ENCODE measurements around the gene PKNOX2.

PKNOX2 gene

DNA sequence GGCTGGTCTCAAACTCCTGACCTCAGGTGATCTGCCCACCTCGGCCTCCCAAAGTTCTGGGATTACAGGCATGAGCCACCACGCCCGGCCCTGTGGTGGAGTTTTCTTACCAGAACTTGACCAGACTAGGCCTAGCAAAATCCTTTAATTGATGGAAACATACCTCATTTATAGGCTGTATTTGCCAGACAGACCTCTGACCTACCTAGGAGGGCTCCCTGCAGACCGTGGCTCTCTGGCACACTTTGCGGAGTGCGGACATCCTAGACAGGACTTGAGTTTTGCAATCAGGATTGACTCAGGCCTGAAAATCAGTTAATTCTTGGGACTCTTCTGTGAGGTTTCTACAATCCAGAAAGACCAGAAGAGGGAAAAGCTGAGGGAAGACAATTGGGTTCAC is 278.4 kb downstream of the PKNOX2 start:
- Histone ChIP-seq H3K36me3 (ENCODE audit: insufficient read depth, low read length) (peaks cover 7% of the 10 kb centered on the region), H3K9ac (ENCODE audit: low read depth, low read length) (no peak overlapping the region), H3K4me1 (ENCODE audit: insufficient read depth, low read length) (peaks cover 41% of the 10 kb centered on the region), H3K27me3 (ENCODE audit: insufficient read depth, low read length) (no peaks in the 10 kb centered on the region), H3K4me3 (ENCODE audit: low read length) (no peak overlapping the region), H3K27ac (ENCODE audit: low read depth, low read length) (peak overlapping the region; percentile 82), H3K9me3 (ENCODE audit: insufficient read depth, low read depth, low read length) (no peaks in the 10 kb centered on the region)
- WGBS: 91% methylated on average over 6 of the region's 6 CpGs

DNA sequence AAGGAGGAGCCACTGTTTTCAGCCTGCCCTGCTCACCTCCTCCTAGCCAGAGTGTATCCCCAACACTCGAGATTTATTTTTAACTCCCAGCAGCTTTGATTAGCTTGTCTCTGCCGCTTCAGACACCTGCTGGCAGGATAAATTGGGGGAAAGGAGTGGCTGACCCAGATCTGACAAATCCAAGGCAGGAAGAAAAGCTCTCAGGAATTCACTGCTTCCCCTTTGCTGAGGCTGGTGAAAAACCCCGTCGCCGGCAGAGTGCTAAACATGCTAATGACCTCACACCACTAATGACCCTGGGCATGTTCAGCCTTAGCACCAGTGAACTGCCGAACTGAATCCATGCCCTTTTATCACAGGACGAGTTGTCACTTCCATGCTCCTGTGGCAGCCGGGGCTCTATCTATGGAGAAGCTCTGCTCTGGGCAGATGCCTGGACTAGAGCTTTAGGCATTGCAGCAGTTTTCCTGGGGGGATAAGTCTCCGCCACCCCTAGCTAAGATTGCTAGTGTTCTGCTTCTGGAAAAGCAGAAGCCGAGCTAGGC is 279.3 kb downstream of the PKNOX2 start:
- peak overlapping the region; percentile 59 for H3K9ac ChIP-seq (ENCODE audit: low read depth, low read length)
- no peaks in the 10 kb centered on the region for H3K9me3 ChIP-seq (ENCODE audit: insufficient read depth, low read depth, low read length)
- H3K27ac ChIP-seq (ENCODE audit: low read depth, low read length): peak overlapping the region; percentile 82
- H3K4me3 ChIP-seq (ENCODE audit: low read length): peak overlapping the region; percentile 9
- H3K4me1 ChIP-seq (ENCODE audit: insufficient read depth, low read length): peaks cover 41% of the 10 kb centered on the region
- 15% methylated on average over 10 of the region's 10 CpGs for WGBS
- H3K27me3 ChIP-seq (ENCODE audit: insufficient read depth, low read length): no peaks in the 10 kb centered on the region
- peaks cover 7% of the 10 kb centered on the region for H3K36me3 ChIP-seq (ENCODE audit: insufficient read depth, low read length)

DNA sequence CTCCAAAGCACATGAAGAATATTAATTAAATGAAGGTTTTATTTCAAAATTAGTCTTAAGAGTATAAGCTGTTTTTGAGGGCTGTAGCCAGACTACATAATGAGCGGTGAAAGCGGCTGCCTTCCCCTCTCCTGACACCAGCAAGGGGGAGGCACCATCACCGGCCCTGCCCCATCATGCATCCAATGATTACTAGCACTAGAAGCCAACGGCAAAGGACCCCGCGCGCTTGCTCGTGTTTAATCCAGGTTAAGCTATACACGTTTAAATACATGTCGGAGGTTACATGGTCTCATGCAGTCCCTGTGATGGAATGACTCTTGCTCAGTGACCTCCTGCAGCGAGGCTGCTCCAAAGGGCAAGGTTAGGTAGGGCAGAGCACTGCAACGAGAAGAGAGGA is 281.2 kb downstream of the PKNOX2 start:
- no peaks in the 10 kb centered on the region for H3K27me3 ChIP-seq (ENCODE audit: insufficient read depth, low read length)
- no peaks in the 10 kb centered on the region for H3K9me3 ChIP-seq (ENCODE audit: insufficient read depth, low read depth, low read length)
- no peak overlapping the region for H3K27ac ChIP-seq (ENCODE audit: low read depth, low read length)
- H3K4me3 ChIP-seq (ENCODE audit: low read length): no peak overlapping the region
- peaks cover 41% of the 10 kb centered on the region for H3K4me1 ChIP-seq (ENCODE audit: insufficient read depth, low read length)
- 94% methylated on average over 12 of the region's 12 CpGs for WGBS
- peaks cover 7% of the 10 kb centered on the region for H3K36me3 ChIP-seq (ENCODE audit: insufficient read depth, low read length)
- H3K9ac ChIP-seq (ENCODE audit: low read depth, low read length): no peak overlapping the region

DNA sequence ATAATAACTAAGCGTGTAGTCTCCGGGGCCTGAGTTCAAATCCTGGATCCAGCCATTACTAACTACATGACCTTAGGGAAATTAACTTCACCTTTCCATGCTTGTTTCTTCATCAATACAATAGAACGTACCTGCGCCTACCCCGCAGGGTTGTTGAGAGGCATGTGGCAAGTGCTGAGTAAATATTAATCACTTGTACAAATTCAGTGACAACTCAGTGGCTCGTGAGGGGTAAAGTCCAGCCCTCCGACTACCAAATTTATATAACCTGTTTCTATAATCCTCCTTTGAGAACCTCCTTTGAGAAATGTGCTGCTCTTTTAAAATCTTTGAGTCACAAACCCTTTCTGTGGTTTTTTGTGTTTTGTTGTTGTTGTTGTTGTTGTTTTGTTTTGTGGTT is 281.7 kb downstream of the PKNOX2 start:
- over 99% methylated on average over 7 of the region's 7 CpGs for WGBS
- Histone ChIP-seq H3K27me3 (ENCODE audit: insufficient read depth, low read length) (no peaks in the 10 kb centered on the region), H3K4me1 (ENCODE audit: insufficient read depth, low read length) (peaks cover 40% of the 10 kb centered on the region), H3K36me3 (ENCODE audit: insufficient read depth, low read length) (peaks cover 7% of the 10 kb centered on the region), H3K9me3 (ENCODE audit: insufficient read depth, low read depth, low read length) (no peaks in the 10 kb centered on the region), H3K9ac (ENCODE audit: low read depth, low read length) (no peak overlapping the region), H3K27ac (ENCODE audit: low read depth, low read length) (no peak overlapping the region), H3K4me3 (ENCODE audit: low read length) (no peak overlapping the region)

DNA sequence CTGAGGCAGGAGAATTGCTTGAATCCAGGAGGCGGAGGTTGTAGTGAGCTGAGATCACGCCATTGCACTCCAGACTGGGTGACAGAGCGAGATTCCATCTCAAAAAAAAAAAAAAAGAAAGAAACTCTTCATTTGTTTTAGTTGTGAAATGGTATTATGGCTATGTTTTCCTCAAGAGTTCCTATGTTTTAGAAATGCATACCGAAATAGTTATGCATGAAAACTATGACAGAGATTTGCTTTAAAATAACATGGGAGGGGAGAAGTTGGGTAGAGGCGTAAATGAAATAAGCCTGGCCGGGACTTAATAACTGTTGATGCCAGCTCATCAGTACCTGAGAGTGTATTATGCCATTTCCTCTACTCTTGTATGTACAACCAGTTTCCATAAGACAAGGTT is 283.2 kb downstream of the PKNOX2 start:
- H3K4me1 ChIP-seq (ENCODE audit: insufficient read depth, low read length): peaks cover 38% of the 10 kb centered on the region
- no peak overlapping the region for H3K27ac ChIP-seq (ENCODE audit: low read depth, low read length)
- WGBS: 93% methylated on average over 4 of the region's 6 CpGs
- H3K36me3 ChIP-seq (ENCODE audit: insufficient read depth, low read length): peaks cover 9% of the 10 kb centered on the region
- H3K4me3 ChIP-seq (ENCODE audit: low read length): no peak overlapping the region
- H3K9ac ChIP-seq (ENCODE audit: low read depth, low read length): no peak overlapping the region
- no peaks in the 10 kb centered on the region for H3K9me3 ChIP-seq (ENCODE audit: insufficient read depth, low read depth, low read length)
- no peaks in the 10 kb centered on the region for H3K27me3 ChIP-seq (ENCODE audit: insufficient read depth, low read length)

DNA sequence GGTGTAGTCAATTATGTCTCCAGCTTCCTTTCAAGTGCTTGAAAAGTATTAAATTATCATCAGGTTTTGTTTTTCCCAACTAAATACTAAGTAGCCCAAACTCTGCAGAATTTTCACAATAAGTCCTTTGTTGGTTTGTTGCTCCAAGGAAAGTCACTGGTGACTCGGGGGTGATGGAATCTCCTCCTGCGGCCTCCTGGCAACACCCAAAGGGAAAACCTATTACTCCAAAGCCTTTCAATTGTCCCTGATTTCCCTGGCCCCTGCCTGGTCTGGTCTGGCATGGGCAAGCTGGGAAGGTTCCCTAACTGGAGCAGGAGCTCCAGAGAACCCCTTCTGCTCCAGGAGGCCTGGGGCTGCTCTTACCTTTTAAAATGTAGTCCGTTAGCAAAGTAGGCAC is 283.6 kb downstream of the PKNOX2 start:
- no peaks in the 10 kb centered on the region for H3K27me3 ChIP-seq (ENCODE audit: insufficient read depth, low read length)
- 87% methylated on average over 3 of the region's 3 CpGs for WGBS

DNA sequence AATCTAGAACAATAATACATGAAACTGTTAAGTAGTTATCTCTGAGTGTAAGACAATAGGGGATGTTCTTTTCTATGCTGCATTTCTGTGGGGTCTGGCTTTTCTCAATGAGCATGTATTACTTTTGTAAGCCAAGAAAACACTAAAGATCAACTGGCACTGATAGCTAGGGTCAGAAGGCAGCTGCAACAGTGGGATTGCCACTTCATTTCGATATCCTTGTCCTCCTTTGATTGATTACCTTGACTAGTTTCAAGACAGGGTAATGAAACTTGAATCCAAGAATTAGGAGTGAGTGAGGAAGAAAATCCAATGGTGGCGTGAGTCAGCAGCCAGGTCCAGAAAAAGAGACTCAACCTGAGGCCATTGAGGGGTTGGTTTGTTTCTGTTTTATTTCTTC is 285.0 kb downstream of the PKNOX2 start:
- no peak overlapping the region for H3K4me3 ChIP-seq (ENCODE audit: low read length)
- H3K27me3 ChIP-seq (ENCODE audit: insufficient read depth, low read length): no peaks in the 10 kb centered on the region
- H3K36me3 ChIP-seq (ENCODE audit: insufficient read depth, low read length): peaks cover 9% of the 10 kb centered on the region
- peaks cover 21% of the 10 kb centered on the region for H3K4me1 ChIP-seq (ENCODE audit: insufficient read depth, low read length)
- no peak overlapping the region for H3K9ac ChIP-seq (ENCODE audit: low read depth, low read length)
- WGBS: 96% methylated on average over 2 of the region's 2 CpGs
- H3K9me3 ChIP-seq (ENCODE audit: insufficient read depth, low read depth, low read length): no peaks in the 10 kb centered on the region
- no peak overlapping the region for H3K27ac ChIP-seq (ENCODE audit: low read depth, low read length)

More for the DNA sequence above, 283.6 kb downstream of the PKNOX2 start:
- H3K4me1 ChIP-seq (ENCODE audit: insufficient read depth, low read length): peaks cover 35% of the 10 kb centered on the region
- no peak overlapping the region for H3K27ac ChIP-seq (ENCODE audit: low read depth, low read length)
- no peak overlapping the region for H3K9ac ChIP-seq (ENCODE audit: low read depth, low read length)
- peaks cover 9% of the 10 kb centered on the region for H3K36me3 ChIP-seq (ENCODE audit: insufficient read depth, low read length)
- no peak overlapping the region for H3K4me3 ChIP-seq (ENCODE audit: low read length)
- H3K9me3 ChIP-seq (ENCODE audit: insufficient read depth, low read depth, low read length): no peaks in the 10 kb centered on the region

DNA sequence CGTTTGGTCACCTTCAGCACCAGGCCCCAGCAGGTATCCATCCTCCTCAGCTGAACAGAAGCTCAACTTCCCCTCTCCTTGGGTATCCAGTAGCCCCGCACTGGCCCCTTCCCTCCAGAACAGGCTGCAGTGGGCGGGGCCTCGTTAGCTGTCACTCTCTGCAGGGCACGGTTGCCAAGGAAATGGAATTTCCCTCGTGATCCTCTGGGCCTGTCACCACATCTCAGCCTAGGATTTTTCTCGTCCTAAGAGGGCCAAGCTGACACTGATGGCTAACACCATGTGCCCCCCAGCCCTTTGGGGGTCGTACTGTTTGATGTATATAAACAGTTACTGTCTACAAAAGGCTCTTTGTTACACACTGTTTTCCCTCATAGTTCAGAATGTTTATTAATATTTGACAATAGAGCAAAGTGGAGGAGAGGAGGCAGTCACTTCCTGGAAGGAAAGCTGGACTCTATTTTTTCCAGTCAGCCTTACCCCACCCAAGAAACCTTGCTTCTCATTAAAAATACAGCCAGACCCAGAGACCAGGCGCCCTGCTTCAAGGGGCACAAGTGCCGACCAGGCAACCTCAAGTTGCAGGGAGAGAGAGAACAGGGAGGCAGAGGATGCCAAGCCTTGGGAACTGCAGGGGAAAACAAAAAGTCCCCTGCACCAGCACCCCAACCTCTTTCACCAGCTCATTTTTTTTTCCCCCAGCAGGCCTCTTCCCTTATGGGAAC is 287.0 kb downstream of the PKNOX2 start:
- 27% methylated on average over 9 of the region's 10 CpGs for WGBS
- H3K36me3 ChIP-seq (ENCODE audit: insufficient read depth, low read length): peaks cover 6% of the 10 kb centered on the region; the same call in 1 of the 2 replicates
- no peak overlapping the region for H3K4me3 ChIP-seq (ENCODE audit: low read length)
- H3K4me1 ChIP-seq (ENCODE audit: insufficient read depth, low read length): peaks cover 16% of the 10 kb centered on the region
- no peaks in the 10 kb centered on the region for H3K27me3 ChIP-seq (ENCODE audit: insufficient read depth, low read length)
- H3K9me3 ChIP-seq (ENCODE audit: insufficient read depth, low read depth, low read length): no peaks in the 10 kb centered on the region
- H3K9ac ChIP-seq (ENCODE audit: low read depth, low read length): no peak overlapping the region
- peak overlapping the region; percentile 9; the same call in 1 of the 2 replicates for H3K27ac ChIP-seq (ENCODE audit: low read depth, low read length)

DNA sequence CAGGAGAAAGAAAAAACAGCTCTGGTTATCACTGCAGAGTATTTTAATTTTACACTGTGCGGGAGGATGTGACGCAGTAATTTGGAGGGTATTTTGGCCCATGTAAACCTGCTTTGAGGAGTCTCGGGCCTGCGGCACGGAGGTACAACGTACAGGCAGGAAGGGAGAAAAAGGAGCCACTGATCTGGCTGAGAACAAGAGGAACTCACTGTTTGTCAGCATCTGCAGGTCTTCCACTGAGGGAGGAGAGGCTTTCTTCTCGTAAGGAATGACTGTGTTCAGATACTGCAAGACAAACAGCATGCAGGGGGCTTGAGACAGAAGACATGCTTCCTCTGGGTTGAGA is 287.5 kb downstream of the PKNOX2 start:
- no peaks in the 10 kb centered on the region for H3K9me3 ChIP-seq (ENCODE audit: insufficient read depth, low read depth, low read length)
- H3K4me1 ChIP-seq (ENCODE audit: insufficient read depth, low read length): peaks cover 16% of the 10 kb centered on the region
- 91% methylated on average over 7 of the region's 7 CpGs for WGBS
- H3K27me3 ChIP-seq (ENCODE audit: insufficient read depth, low read length): no peaks in the 10 kb centered on the region
- H3K4me3 ChIP-seq (ENCODE audit: low read length): no peak overlapping the region
- peaks cover 6% of the 10 kb centered on the region for H3K36me3 ChIP-seq (ENCODE audit: insufficient read depth, low read length)
- H3K27ac ChIP-seq (ENCODE audit: low read depth, low read length): peak overlapping the region; percentile 9; the same call in 1 of the 2 replicates
- H3K9ac ChIP-seq (ENCODE audit: low read depth, low read length): no peak overlapping the region

DNA sequence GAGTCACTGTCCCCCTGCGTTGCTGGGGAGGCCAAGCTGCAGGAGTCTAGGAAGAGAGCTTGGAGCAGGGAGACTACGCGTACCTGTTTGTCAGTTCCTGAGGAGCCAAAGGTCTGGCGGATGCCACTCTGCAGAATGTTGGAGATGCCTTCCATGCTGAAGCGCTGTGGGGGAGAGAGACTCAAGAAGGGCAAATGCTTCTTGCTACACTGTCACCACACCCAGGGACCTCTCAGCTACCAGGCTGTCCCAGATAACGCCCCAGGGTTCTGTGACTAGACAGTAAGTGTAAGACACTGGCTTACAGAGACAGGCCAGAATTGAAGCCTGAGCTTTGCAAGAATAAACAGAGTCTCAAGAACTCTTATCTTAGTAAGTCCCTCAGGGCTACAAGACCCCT is 289.5 kb downstream of the PKNOX2 start:
- peaks cover 2% of the 10 kb centered on the region; the same call in 1 of the 2 replicates for H3K36me3 ChIP-seq (ENCODE audit: insufficient read depth, low read length)
- WGBS: 95% methylated on average over 6 of the region's 6 CpGs
- no peaks in the 10 kb centered on the region for H3K9me3 ChIP-seq (ENCODE audit: insufficient read depth, low read depth, low read length)
- no peak overlapping the region for H3K9ac ChIP-seq (ENCODE audit: low read depth, low read length)
- H3K27me3 ChIP-seq (ENCODE audit: insufficient read depth, low read length): no peaks in the 10 kb centered on the region
- H3K27ac ChIP-seq (ENCODE audit: low read depth, low read length): no peak overlapping the region
- H3K4me3 ChIP-seq (ENCODE audit: low read length): no peak overlapping the region
- peaks cover 22% of the 10 kb centered on the region for H3K4me1 ChIP-seq (ENCODE audit: insufficient read depth, low read length)

DNA sequence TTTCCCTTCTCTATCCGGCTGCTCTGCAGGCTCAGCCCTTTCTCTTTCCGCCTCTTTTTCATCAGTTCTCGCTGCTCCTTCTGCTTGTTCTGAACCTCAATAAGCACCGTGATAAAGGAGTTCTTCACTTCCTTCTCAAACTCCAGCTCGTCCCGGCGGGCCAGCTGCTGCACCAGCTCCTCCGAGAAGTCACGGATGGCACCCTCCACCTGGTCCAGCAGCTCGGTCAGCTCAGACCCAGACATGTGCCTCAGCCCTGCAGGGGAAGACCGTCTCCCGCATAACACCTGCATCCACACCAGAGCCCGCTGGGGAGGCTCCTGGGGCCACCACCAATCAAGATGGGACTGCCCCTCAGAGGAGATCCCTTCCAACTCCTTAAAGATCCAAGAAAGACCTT is 291.3 kb downstream of the PKNOX2 start:
- H3K4me1 ChIP-seq (ENCODE audit: insufficient read depth, low read length): peaks cover 22% of the 10 kb centered on the region
- H3K36me3 ChIP-seq (ENCODE audit: insufficient read depth, low read length): peaks cover 2% of the 10 kb centered on the region; the same call in 1 of the 2 replicates
- H3K4me3 ChIP-seq (ENCODE audit: low read length): no peak overlapping the region
- H3K9ac ChIP-seq (ENCODE audit: low read depth, low read length): no peak overlapping the region
- WGBS: 94% methylated on average over 13 of the region's 13 CpGs
- no peak overlapping the region for H3K27ac ChIP-seq (ENCODE audit: low read depth, low read length)
- H3K9me3 ChIP-seq (ENCODE audit: insufficient read depth, low read depth, low read length): no peaks in the 10 kb centered on the region
- H3K27me3 ChIP-seq (ENCODE audit: insufficient read depth, low read length): no peaks in the 10 kb centered on the region
